Inflammatory macrophage (primary cell): ENCODE data around the gene LRP5.
A peak's percentile ranks its signal among the peaks of the same experiment; 100 is the strongest.

ENCODE experiments used
- DNase-seq, 2 donors: peaks; one replicate each; pipeline ENCODE4 v3.0.0-alpha.2; 2020 to 2022

LRP5 gene

GRCh38 chr11:68347345-68347744 lies 35.0 kb downstream of the LRP5 start:
- no peak for DNase-seq

- no peak for DNase-seq
Observed at GRCh38 chr11:68347841-68348240, 35.5 kb downstream of the LRP5 start.

- no peak for DNase-seq
Observed at GRCh38 chr11:68349461-68350249, 37.3 kb downstream of the LRP5 start.

- no peak for DNase-seq
Observed at GRCh38 chr11:68350759-68351449, 38.5 kb downstream of the LRP5 start.

- DNase-seq, result no peak
Observed at GRCh38 chr11:68351450-68352275, 39.3 kb downstream of the LRP5 start.

GRCh38 chr11:68352591-68352990 lies 40.2 kb downstream of the LRP5 start:
- no peak for DNase-seq

- DNase-seq, result no peak
Observed at GRCh38 chr11:68353118-68353517, 40.7 kb downstream of the LRP5 start.

- no peak for DNase-seq
Observed at GRCh38 chr11:68353669-68354068, 41.3 kb downstream of the LRP5 start.

GRCh38 chr11:68354148-68354872 lies 41.9 kb downstream of the LRP5 start:
- no peak for DNase-seq

- no peak for DNase-seq
Observed at GRCh38 chr11:68355471-68355870, 43.1 kb downstream of the LRP5 start.

- DNase-seq, result no peak
Observed at GRCh38 chr11:68357568-68357967, 45.2 kb downstream of the LRP5 start.

- DNase-seq, result no peak
Observed at GRCh38 chr11:68358416-68358815, 46.0 kb downstream of the LRP5 start.

- DNase-seq, result no peak
Observed at GRCh38 chr11:68361702-68362101, 49.3 kb downstream of the LRP5 start.

- DNase-seq, result no peak
Observed at GRCh38 chr11:68362801-68363379, 50.5 kb downstream of the LRP5 start.

GRCh38 chr11:68363776-68364175 lies 51.4 kb downstream of the LRP5 start:
- DNase-seq, result no peak

GRCh38 chr11:68364581-68364980 lies 52.2 kb downstream of the LRP5 start:
- no peak for DNase-seq

- no peak for DNase-seq
Observed at GRCh38 chr11:68365943-68366435, 53.6 kb downstream of the LRP5 start.

GRCh38 chr11:68367252-68367651 lies 54.9 kb downstream of the LRP5 start:
- no peak for DNase-seq

GRCh38 chr11:68369756-68370155 lies 57.4 kb downstream of the LRP5 start:
- no peak for DNase-seq

- DNase-seq, result peak; percentile 81
Observed at GRCh38 chr11:68370211-68371111, 58.1 kb downstream of the LRP5 start.
